Measurements from ENCODE around the gene PSMA4. TPM values are rescaled to one million over a fixed set of nuclear protein-coding genes. Genes with fewer than 3 reads are reported as not detected.
A peak's percentile ranks its signal among the peaks of the same experiment; 100 is the strongest.

PSMA4 gene
- total RNA-seq, 1 donor from 2014 or later = 595 TPM

- no peak for DNase-seq (ENCODE audit: low spot score)
- Histone ChIP-seq H3K79me2 (ENCODE audit: low read depth) (no peaks in the 10 kb centered on the region), H3K4me2 (no peak overlapping the region), H2AFZ (replicated peaks) (no peak overlapping the region), H3K9ac (no peak overlapping the region), H3F3A (ENCODE audit: low read depth) (no peaks in the 10 kb centered on the region), H4K20me1 (ENCODE audit: low read depth) (no peaks in the 10 kb centered on the region), H3K27me3 (no peaks in the 10 kb centered on the region), H3K4me3 (no peak overlapping the region), H3K9me3 (ENCODE audit: low read depth) (no peaks in the 10 kb centered on the region), H3K4me1 (no peaks in the 10 kb centered on the region), H3K27ac (no peak overlapping the region), H3K36me3 (no peaks in the 10 kb centered on the region)
- Mint-ChIP-seq H3K4me1 (no peaks in the 10 kb centered on the region), H3K9me3 (no peaks in the 10 kb centered on the region), H3K4me3 (no peak overlapping the region), H3K27ac (no peak overlapping the region), H3K36me3 (no peaks in the 10 kb centered on the region), H3K27me3 (ENCODE audit: insufficient read depth, low read depth) (peaks cover 8% of the 10 kb centered on the region)
- no peak for TF ChIP-seq EZH2 (IDR thresholded peaks at IDR 0.05)
- no peak for TF ChIP-seq EZH2phosphoT487 (IDR thresholded peaks at IDR 0.05)
- no peak for TF ChIP-seq CTCF (IDR thresholded peaks at IDR 0.05)
Measured at GRCh38 chr15:78533331-78533730, 6.9 kb upstream of the PSMA4 start.

GRCh38 chr15:78536134-78536533 is 4.1 kb upstream of the PSMA4 start:
- no peak overlapping the region for H3K27ac Mint-ChIP-seq
- Histone ChIP-seq H3K9me3 (ENCODE audit: low read depth) (no peaks in the 10 kb centered on the region), H3K4me1 (no peaks in the 10 kb centered on the region), H2AFZ (replicated peaks) (no peak overlapping the region), H3K79me2 (ENCODE audit: low read depth) (peaks cover 9% of the 10 kb centered on the region), H3K4me3 (no peak overlapping the region), H3K36me3 (no peaks in the 10 kb centered on the region), H3K27me3 (no peaks in the 10 kb centered on the region), H3K4me2 (no peak overlapping the region), H3K9ac (no peak overlapping the region), H3K27ac (no peak overlapping the region), H4K20me1 (ENCODE audit: low read depth) (peaks cover 6% of the 10 kb centered on the region), H3F3A (ENCODE audit: low read depth) (no peaks in the 10 kb centered on the region)
- H3K36me3 Mint-ChIP-seq = no peaks in the 10 kb centered on the region
- DNase-seq (ENCODE audit: low spot score) = no peak
- peaks cover 3% of the 10 kb centered on the region for H3K27me3 Mint-ChIP-seq (ENCODE audit: insufficient read depth, low read depth)
- no peaks in the 10 kb centered on the region for H3K4me1 Mint-ChIP-seq
- no peak overlapping the region for H3K4me3 Mint-ChIP-seq
- TF ChIP-seq EZH2phosphoT487 (IDR thresholded peaks at IDR 0.05) (no peak), CTCF (IDR thresholded peaks at IDR 0.05) (no peak), EZH2 (IDR thresholded peaks at IDR 0.05) (no peak)
- no peaks in the 10 kb centered on the region for H3K9me3 Mint-ChIP-seq

GRCh38 chr15:78537266-78537905 is 2.9 kb upstream of the PSMA4 start:
- Mint-ChIP-seq H3K4me3 (no peak overlapping the region), H3K27me3 (ENCODE audit: insufficient read depth, low read depth) (peaks cover 3% of the 10 kb centered on the region), H3K27ac (peak overlapping the region; percentile 26), H3K36me3 (peaks cover 3% of the 10 kb centered on the region), H3K9me3 (no peaks in the 10 kb centered on the region), H3K4me1 (peaks cover 10% of the 10 kb centered on the region)
- no peak overlapping the region for H3K4me3 ChIP-seq
- H3K9me3 ChIP-seq (ENCODE audit: low read depth) = no peaks in the 10 kb centered on the region
- peaks cover 21% of the 10 kb centered on the region for H3K79me2 ChIP-seq (ENCODE audit: low read depth)
- H3K9ac ChIP-seq = no peak overlapping the region
- no peak overlapping the region for H3K4me2 ChIP-seq
- H4K20me1 ChIP-seq (ENCODE audit: low read depth) = peaks cover 16% of the 10 kb centered on the region
- no peaks in the 10 kb centered on the region for H3F3A ChIP-seq (ENCODE audit: low read depth)
- H2AFZ ChIP-seq (replicated peaks) = no peak overlapping the region
- no peak for DNase-seq (ENCODE audit: low spot score)
- TF ChIP-seq EZH2 (IDR thresholded peaks at IDR 0.05) (no peak), EZH2phosphoT487 (IDR thresholded peaks at IDR 0.05) (no peak), CTCF (IDR thresholded peaks at IDR 0.05) (no peak)
- H3K27me3 ChIP-seq = no peaks in the 10 kb centered on the region
- peaks cover 10% of the 10 kb centered on the region for H3K4me1 ChIP-seq
- no peak overlapping the region for H3K27ac ChIP-seq
- peaks cover 7% of the 10 kb centered on the region for H3K36me3 ChIP-seq

Measured in neural progenitor cell (in vitro differentiated cells).